Mesendoderm (in vitro differentiated cells): ENCODE data around the gene PKHD1.

ENCODE experiments used
- DNase-seq: peaks from one replicate; pipeline ENCODE4 v3.0.0; 2013
- H2AK5ac ChIP-seq: 2 replicates; pipeline ENCODE4 v1.6.1; 2013; ENCODE audit warnings: low read length, inconsistent platforms
- H2BK120ac ChIP-seq: 2 replicates; pipeline ENCODE4 v1.6.1; 2013; ENCODE audit warnings: low read depth, mild to moderate bottlenecking, low read length, moderate library complexity, mixed read lengths
- H2BK15ac ChIP-seq: replicated peaks from 2 replicates; pipeline ENCODE4 v1.6.1; 2013; ENCODE audit warnings: low read depth, mild to moderate bottlenecking, moderate library complexity
- H2BK5ac ChIP-seq: 2 replicates; pipeline ENCODE4 v1.6.1; 2013; ENCODE audit warnings: low read length, inconsistent platforms
- H3K18ac ChIP-seq: 2 replicates; pipeline ENCODE4 v1.6.1; 2013; ENCODE audit warnings: mild to moderate bottlenecking, low read length, mixed read lengths
- H3K23ac ChIP-seq: one replicate; pipeline ENCODE4 v1.6.1; 2013; ENCODE audit warnings: low read length
- H3K27ac ChIP-seq: 2 replicates; pipeline ENCODE4 v1.5.1; 2013; ENCODE audit warnings: low read depth, mild to moderate bottlenecking, inconsistent platforms, low read length, moderate library complexity
- H3K27me3 ChIP-seq: 2 replicates; pipeline ENCODE4 v1.6.1; 2013; ENCODE audit warnings: low read length, control low read depth, mild to moderate bottlenecking, inconsistent platforms; ENCODE audit not compliant: insufficient read depth, poor library complexity
- H3K36me3 ChIP-seq: 2 replicates; pipeline ENCODE4 v1.6.1; 2013; ENCODE audit warnings: low read length, inconsistent platforms; ENCODE audit not compliant: control insufficient read depth, insufficient read depth
- H3K4ac ChIP-seq: one replicate; pipeline ENCODE4 v1.6.1; 2013; ENCODE audit warnings: low read depth, mild to moderate bottlenecking, low read length, moderate library complexity
- H3K4me1 ChIP-seq: 2 replicates; pipeline ENCODE4 v1.6.1; 2013; ENCODE audit warnings: low read depth, low read length, inconsistent platforms; ENCODE audit not compliant: control insufficient read depth
- H3K4me2 ChIP-seq: 2 replicates; pipeline ENCODE4 v1.6.1; 2013; ENCODE audit warnings: low read length
- H3K4me3 ChIP-seq: 2 replicates; pipeline ENCODE4 v1.5.1; 2013; ENCODE audit warnings: mild to moderate bottlenecking, low read length
- H3K56ac ChIP-seq: one replicate; pipeline ENCODE4 v1.6.1; 2013; ENCODE audit warnings: low read length
- H3K79me1 ChIP-seq: 2 replicates; pipeline ENCODE4 v1.6.1; 2013; ENCODE audit warnings: low read length, inconsistent platforms
- H3K79me2 ChIP-seq: 2 replicates; pipeline ENCODE4 v1.6.1; 2013; ENCODE audit warnings: mild to moderate bottlenecking, low read length; ENCODE audit not compliant: control insufficient read depth, insufficient read depth
- H3K9ac ChIP-seq: 2 replicates; pipeline ENCODE4 v1.6.1; 2013; ENCODE audit warnings: low read length, inconsistent platforms
- H4K5ac ChIP-seq: one replicate; pipeline ENCODE4 v1.6.1; 2013; ENCODE audit warnings: low read length
- H4K8ac ChIP-seq: one replicate; pipeline ENCODE4 v1.6.1; 2013; ENCODE audit warnings: low read depth, mild to moderate bottlenecking, control low read depth, low read length, moderate library complexity
- WGBS: extraction: QIAGEN DNeasy Blood & Tissue Kit; methylation state at CpG from one replicate; pipeline ENCODE4 v1.1.7; 2013; ENCODE audit warnings: low lambda C conversion rate, missing lambda C conversion rate; ENCODE audit not compliant: insufficient coverage; ENCODE audit errors: extremely low coverage; 5-methylcytosine and 5-hydroxymethylcytosine counted together

The PKHD1 gene

GRCh38 chr6:52132292-52132691 lies 44.9 kb upstream of the PKHD1 start:
- Histone ChIP-seq H4K8ac (no peak overlapping the region), H2BK5ac (no peak overlapping the region), H3K56ac (no peak overlapping the region), H3K18ac (no peak overlapping the region), H2BK120ac (no peak overlapping the region), H3K23ac (no peak overlapping the region), H3K27me3 (no peaks in the 10 kb centered on the region), H3K4me1 (no peaks in the 10 kb centered on the region), H3K4me2 (no peak overlapping the region), H3K4me3 (no peak overlapping the region), H3K9ac (no peak overlapping the region), H3K36me3 (no peaks in the 10 kb centered on the region), H2BK15ac (no peak overlapping the region), H2AK5ac (no peak overlapping the region), H3K27ac (no peak overlapping the region), H3K79me2 (no peaks in the 10 kb centered on the region), H3K79me1 (no peaks in the 10 kb centered on the region), H3K4ac (no peak overlapping the region), H4K5ac (no peak overlapping the region)
- WGBS: no CpG with 5 or more reads among the region's 2 CpGs
- DNase-seq: no peak

- no peak overlapping the region for H3K4me2 ChIP-seq
- no peak overlapping the region for H3K27ac ChIP-seq
Measured at GRCh38 chr6:52130440-52130839, 43.0 kb upstream of the PKHD1 start.

GRCh38 chr6:52127957-52128356 lies 40.5 kb upstream of the PKHD1 start:
- no peak overlapping the region for H4K5ac ChIP-seq
- no peak overlapping the region for H2BK15ac ChIP-seq
- H3K56ac ChIP-seq: no peak overlapping the region
- H3K79me1 ChIP-seq: no peaks in the 10 kb centered on the region
- H3K4ac ChIP-seq: no peak overlapping the region
- no peak overlapping the region for H2AK5ac ChIP-seq
- H3K27ac ChIP-seq: no peak overlapping the region
- WGBS: no CpG with 5 or more reads among the region's 4 CpGs
- H3K4me3 ChIP-seq: no peak overlapping the region
- no peak overlapping the region for H4K8ac ChIP-seq
- H3K4me1 ChIP-seq: no peaks in the 10 kb centered on the region
- H3K27me3 ChIP-seq: no peaks in the 10 kb centered on the region
- no peaks in the 10 kb centered on the region for H3K79me2 ChIP-seq
- H2BK5ac ChIP-seq: no peak overlapping the region
- no peak overlapping the region for H3K23ac ChIP-seq
- no peak overlapping the region for H3K9ac ChIP-seq
- no peak for DNase-seq
- no peak overlapping the region for H3K4me2 ChIP-seq
- H2BK120ac ChIP-seq: no peak overlapping the region
- no peaks in the 10 kb centered on the region for H3K36me3 ChIP-seq
- no peak overlapping the region for H3K18ac ChIP-seq

More at GRCh38 chr6:52130440-52130839, 43.0 kb upstream of the PKHD1 start:
- H2BK120ac ChIP-seq: no peak overlapping the region
- H3K79me1 ChIP-seq: no peaks in the 10 kb centered on the region
- H3K27me3 ChIP-seq: no peaks in the 10 kb centered on the region
- H2BK15ac ChIP-seq: no peak overlapping the region
- no peak overlapping the region for H3K18ac ChIP-seq
- no peak overlapping the region for H3K9ac ChIP-seq
- no CpG with 5 or more reads among the region's 1 CpG for WGBS
- no peak overlapping the region for H3K56ac ChIP-seq
- no peak overlapping the region for H4K5ac ChIP-seq
- H4K8ac ChIP-seq: no peak overlapping the region
- H3K4ac ChIP-seq: no peak overlapping the region
- DNase-seq: peak; percentile 64
- no peak overlapping the region for H3K4me3 ChIP-seq
- H3K23ac ChIP-seq: no peak overlapping the region
- H3K4me1 ChIP-seq: no peaks in the 10 kb centered on the region
- no peak overlapping the region for H2BK5ac ChIP-seq
- H3K36me3 ChIP-seq: no peaks in the 10 kb centered on the region
- no peaks in the 10 kb centered on the region for H3K79me2 ChIP-seq
- no peak overlapping the region for H2AK5ac ChIP-seq

- Histone ChIP-seq H3K18ac (no peak overlapping the region), H2BK15ac (no peak overlapping the region), H2BK5ac (no peak overlapping the region), H3K4me2 (no peak overlapping the region), H4K8ac (no peak overlapping the region), H2AK5ac (no peak overlapping the region), H3K4me3 (no peak overlapping the region), H3K36me3 (no peaks in the 10 kb centered on the region), H2BK120ac (no peak overlapping the region), H3K9ac (no peak overlapping the region), H3K27ac (no peak overlapping the region), H4K5ac (no peak overlapping the region), H3K79me2 (no peaks in the 10 kb centered on the region), H3K79me1 (no peaks in the 10 kb centered on the region), H3K23ac (no peak overlapping the region), H3K4ac (no peak overlapping the region), H3K27me3 (no peaks in the 10 kb centered on the region), H3K4me1 (no peaks in the 10 kb centered on the region), H3K56ac (no peak overlapping the region)
- DNase-seq: no peak
Measured at GRCh38 chr6:52126231-52126630, 38.8 kb upstream of the PKHD1 start.

- WGBS: no CpG with 5 or more reads among the region's 1 CpG
- no peaks in the 10 kb centered on the region for H3K27me3 ChIP-seq
- DNase-seq: no peak
- H4K8ac ChIP-seq: no peak overlapping the region
- H2BK15ac ChIP-seq: no peak overlapping the region
- no peak overlapping the region for H3K9ac ChIP-seq
- H3K4me3 ChIP-seq: no peak overlapping the region
- H3K36me3 ChIP-seq: no peaks in the 10 kb centered on the region
- H3K79me1 ChIP-seq: no peaks in the 10 kb centered on the region
- no peak overlapping the region for H3K23ac ChIP-seq
- H2AK5ac ChIP-seq: no peak overlapping the region
- no peak overlapping the region for H2BK120ac ChIP-seq
- no peak overlapping the region for H2BK5ac ChIP-seq
- H4K5ac ChIP-seq: no peak overlapping the region
- H3K27ac ChIP-seq: no peak overlapping the region
- H3K79me2 ChIP-seq: no peaks in the 10 kb centered on the region
- no peak overlapping the region for H3K18ac ChIP-seq
- no peaks in the 10 kb centered on the region for H3K4me1 ChIP-seq
- no peak overlapping the region for H3K56ac ChIP-seq
- no peak overlapping the region for H3K4me2 ChIP-seq
- H3K4ac ChIP-seq: no peak overlapping the region
Measured at GRCh38 chr6:52125572-52125971, 38.2 kb upstream of the PKHD1 start.

- no peak overlapping the region for H4K8ac ChIP-seq
- DNase-seq: no peak
- H3K9ac ChIP-seq: no peak overlapping the region
- H3K4me2 ChIP-seq: no peak overlapping the region
- H2BK5ac ChIP-seq: no peak overlapping the region
- no peaks in the 10 kb centered on the region for H3K4me1 ChIP-seq
- H3K56ac ChIP-seq: no peak overlapping the region
- no peak overlapping the region for H2BK120ac ChIP-seq
- WGBS: no CpG with 5 or more reads among the region's 3 CpGs
- H2AK5ac ChIP-seq: no peak overlapping the region
- no peaks in the 10 kb centered on the region for H3K27me3 ChIP-seq
- no peaks in the 10 kb centered on the region for H3K79me1 ChIP-seq
- H2BK15ac ChIP-seq: no peak overlapping the region
- no peak overlapping the region for H3K4me3 ChIP-seq
- no peak overlapping the region for H3K27ac ChIP-seq
- no peaks in the 10 kb centered on the region for H3K36me3 ChIP-seq
- no peak overlapping the region for H3K23ac ChIP-seq
- no peak overlapping the region for H4K5ac ChIP-seq
- no peaks in the 10 kb centered on the region for H3K79me2 ChIP-seq
- H3K18ac ChIP-seq: no peak overlapping the region
- no peak overlapping the region for H3K4ac ChIP-seq
Measured at GRCh38 chr6:52125139-52125538, 37.7 kb upstream of the PKHD1 start.
